Glutamatergic neuron (in vitro differentiated cells): ENCODE data around the gene ADAP1. TPM values are rescaled to one million over a fixed set of nuclear protein-coding genes. Genes with fewer than 3 reads are reported as not detected.

ENCODE experiments used
- DNase-seq: peaks from one replicate; pipeline ENCODE4 v3.0.0; 2022
- H3K27ac Mint-ChIP-seq: one replicate; pipeline ENCODE4 v1.8.0; 2020; ENCODE audit warnings: mild to moderate bottlenecking, mixed read lengths, inconsistent platforms; ENCODE audit not compliant: unreplicated experiment
- H3K27me3 Mint-ChIP-seq: one replicate; pipeline ENCODE4 v1.8.0; 2020; ENCODE audit warnings: mild to moderate bottlenecking, moderate library complexity, mixed read lengths, inconsistent platforms; ENCODE audit not compliant: unreplicated experiment
- H3K36me3 Mint-ChIP-seq: one replicate; pipeline ENCODE4 v1.8.0; 2020; ENCODE audit warnings: mild to moderate bottlenecking, mixed read lengths, inconsistent platforms; ENCODE audit not compliant: unreplicated experiment
- H3K4me1 Mint-ChIP-seq: one replicate; pipeline ENCODE4 v1.8.0; 2020; ENCODE audit warnings: mild to moderate bottlenecking, low read depth, mixed read lengths, inconsistent platforms; ENCODE audit not compliant: unreplicated experiment
- H3K4me3 Mint-ChIP-seq: one replicate; pipeline ENCODE4 v1.8.0; 2020; ENCODE audit warnings: mild to moderate bottlenecking, mixed read lengths, inconsistent platforms; ENCODE audit not compliant: unreplicated experiment
- H3K9me3 Mint-ChIP-seq: one replicate; pipeline ENCODE4 v1.8.0; 2020; ENCODE audit warnings: mild to moderate bottlenecking, moderate library complexity, mixed read lengths, inconsistent platforms; ENCODE audit not compliant: unreplicated experiment
- total RNA-seq: library from RNA; stranded (reverse); fragmentation: NEBNext Ultra II Directional; extraction: Animal tissue kit (Norgen Biotek cat#: 25700); gene quantifications from one replicate; pipeline ENCODE4 v1.2.1, GENCODE V29; 2021; ENCODE audit not compliant: unreplicated experiment
- TF ChIP-seq, protein P1 (sequence below): fragments of 200-600 bp; sonication (generic); IDR thresholded peaks from one replicate; pipeline ENCODE4 v1.5.0; 2021; ENCODE audit not compliant: partially characterized antibody, unreplicated experiment

Gene ADAP1
- total RNA-seq, 1 donor from 2014 or later = 61.1 TPM

DNA sequence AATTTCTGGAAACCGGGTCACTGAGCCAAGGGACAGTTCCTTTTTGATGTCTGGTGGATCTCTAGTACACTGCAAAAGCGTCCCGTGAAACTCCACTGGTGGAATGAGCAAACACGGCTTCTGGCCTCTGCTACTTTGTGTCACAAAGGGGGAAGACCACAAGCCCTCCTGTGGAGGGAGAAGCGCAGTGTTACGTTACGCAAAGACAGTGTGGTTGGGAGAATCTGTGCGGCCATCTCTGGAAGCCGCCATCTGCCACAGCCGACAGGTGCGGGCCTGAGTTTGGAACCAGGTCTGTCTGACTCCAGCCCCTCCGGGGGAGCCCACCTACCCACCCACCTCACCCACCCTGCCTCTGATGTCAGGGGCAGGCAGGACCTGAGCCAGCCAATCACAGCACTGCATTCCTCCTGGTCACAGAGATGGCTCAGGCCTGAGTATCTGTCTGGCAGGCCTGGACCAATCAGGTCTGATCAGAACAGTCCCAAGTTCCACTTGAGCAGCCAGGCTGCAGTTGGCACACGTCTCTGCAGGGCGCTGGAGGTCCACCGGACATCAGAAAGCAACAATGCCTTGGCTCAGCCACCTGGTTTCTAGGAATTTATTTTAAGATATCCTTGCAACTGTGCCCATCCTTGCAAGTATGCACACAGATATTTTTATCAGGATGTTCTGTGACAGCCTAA, 25.5 kb upstream of the ADAP1 start:
- H3K9me3 Mint-ChIP-seq = peaks cover 7% of the 10 kb centered on the region
- DNase-seq = peak; percentile 16
- no peaks in the 10 kb centered on the region for H3K36me3 Mint-ChIP-seq
- no peak overlapping the region for H3K4me3 Mint-ChIP-seq
- H3K27me3 Mint-ChIP-seq = peaks cover 13% of the 10 kb centered on the region
- TF ChIP-seq, protein P1, sequence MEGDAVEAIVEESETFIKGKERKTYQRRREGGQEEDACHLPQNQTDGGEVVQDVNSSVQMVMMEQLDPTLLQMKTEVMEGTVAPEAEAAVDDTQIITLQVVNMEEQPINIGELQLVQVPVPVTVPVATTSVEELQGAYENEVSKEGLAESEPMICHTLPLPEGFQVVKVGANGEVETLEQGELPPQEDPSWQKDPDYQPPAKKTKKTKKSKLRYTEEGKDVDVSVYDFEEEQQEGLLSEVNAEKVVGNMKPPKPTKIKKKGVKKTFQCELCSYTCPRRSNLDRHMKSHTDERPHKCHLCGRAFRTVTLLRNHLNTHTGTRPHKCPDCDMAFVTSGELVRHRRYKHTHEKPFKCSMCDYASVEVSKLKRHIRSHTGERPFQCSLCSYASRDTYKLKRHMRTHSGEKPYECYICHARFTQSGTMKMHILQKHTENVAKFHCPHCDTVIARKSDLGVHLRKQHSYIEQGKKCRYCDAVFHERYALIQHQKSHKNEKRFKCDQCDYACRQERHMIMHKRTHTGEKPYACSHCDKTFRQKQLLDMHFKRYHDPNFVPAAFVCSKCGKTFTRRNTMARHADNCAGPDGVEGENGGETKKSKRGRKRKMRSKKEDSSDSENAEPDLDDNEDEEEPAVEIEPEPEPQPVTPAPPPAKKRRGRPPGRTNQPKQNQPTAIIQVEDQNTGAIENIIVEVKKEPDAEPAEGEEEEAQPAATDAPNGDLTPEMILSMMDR = no peak
- H3K27ac Mint-ChIP-seq = peak overlapping the region; percentile 55
- peaks cover 8% of the 10 kb centered on the region for H3K4me1 Mint-ChIP-seq

- H3K4me1 Mint-ChIP-seq = peaks cover 10% of the 10 kb centered on the region
- no peak for DNase-seq
- no peak overlapping the region for H3K4me3 Mint-ChIP-seq
- no peak overlapping the region for H3K27ac Mint-ChIP-seq
- TF ChIP-seq, protein P1 = no peak
- peaks cover 11% of the 10 kb centered on the region for H3K27me3 Mint-ChIP-seq
- no peaks in the 10 kb centered on the region for H3K36me3 Mint-ChIP-seq
- H3K9me3 Mint-ChIP-seq = peaks cover 13% of the 10 kb centered on the region
Measured at GRCh38 chr7:979151-979550, 24.7 kb upstream of the ADAP1 start.

- H3K27me3 Mint-ChIP-seq = peaks cover 11% of the 10 kb centered on the region
- no peak overlapping the region for H3K27ac Mint-ChIP-seq
- H3K9me3 Mint-ChIP-seq = peaks cover 13% of the 10 kb centered on the region
- no peak overlapping the region for H3K4me3 Mint-ChIP-seq
- H3K4me1 Mint-ChIP-seq = peaks cover 10% of the 10 kb centered on the region
- no peaks in the 10 kb centered on the region for H3K36me3 Mint-ChIP-seq
- TF ChIP-seq, protein P1 = no peak
- DNase-seq = no peak
Measured at GRCh38 chr7:978416-979091, 24.1 kb upstream of the ADAP1 start.

DNA sequence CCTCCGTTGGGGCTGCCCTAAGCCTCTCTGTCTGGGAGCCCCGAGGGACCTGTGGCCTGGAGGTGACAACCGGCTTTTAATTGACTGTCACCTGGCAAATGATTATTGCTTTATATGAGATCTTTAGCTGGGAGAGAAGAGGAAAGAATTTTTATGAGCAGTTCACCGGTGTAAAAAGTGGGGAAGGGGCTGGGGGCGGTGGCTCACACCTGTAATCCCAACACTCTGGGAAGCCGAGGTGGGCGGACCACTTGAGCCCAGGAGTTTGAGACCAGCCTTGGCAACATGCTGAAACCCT, 23.5 kb upstream of the ADAP1 start:
- H3K4me1 Mint-ChIP-seq = peaks cover 10% of the 10 kb centered on the region
- peak overlapping the region; percentile 62 for H3K27ac Mint-ChIP-seq
- no peaks in the 10 kb centered on the region for H3K36me3 Mint-ChIP-seq
- no peak for DNase-seq
- peaks cover 11% of the 10 kb centered on the region for H3K27me3 Mint-ChIP-seq
- TF ChIP-seq, protein P1 = no peak
- H3K4me3 Mint-ChIP-seq = no peak overlapping the region
- peaks cover 13% of the 10 kb centered on the region for H3K9me3 Mint-ChIP-seq
